HEK293T (cell line): ENCODE measurements around the gene C6orf15.

ENCODE experiments used
- CTCF ChIA-PET: fragments of 350-600 bp; formaldehyde crosslinking; extraction: SDS; loops from one replicate; lab custom pipeline; 2021; ENCODE audit warnings: antibody characterized with exemption, inconsistent platforms; lab: Yijun Ruan, JAX
- POLR2A ChIA-PET: fragments of 350-600 bp; formaldehyde crosslinking; extraction: SDS; loops from one replicate; lab custom pipeline; 2020; ENCODE audit warnings: antibody characterized with exemption, inconsistent platforms; lab: Yijun Ruan, JAX
- DNase-seq: peaks from one replicate; pipeline ENCODE4 v3.0.0; 2012; ENCODE audit warnings: mixed read lengths; ENCODE audit errors: extremely low spot score
- ARNT ChIP-seq: fragments of 450-650 bp; IDR thresholded peaks from 2 replicates; pipeline ENCODE4 v1.6.1; 2017; ENCODE audit warnings: mild to moderate bottlenecking
- BHLHE40 ChIP-seq: fragments of 450-650 bp; IDR thresholded peaks from 2 replicates; pipeline ENCODE4 v1.6.1; 2016; ENCODE audit warnings: mild to moderate bottlenecking, moderate library complexity, borderline replicate concordance
- CTBP1 ChIP-seq: fragments of 450-650 bp; IDR thresholded peaks from 2 replicates; pipeline ENCODE4 v1.6.1; 2016; ENCODE audit warnings: borderline replicate concordance
- ELF4 ChIP-seq: fragments of 450-650 bp; IDR thresholded peaks from 2 replicates; pipeline ENCODE4 v1.6.1; 2017; ENCODE audit warnings: antibody characterized with exemption
- FOXA1 ChIP-seq: fragments of 450-650 bp; IDR thresholded peaks from 2 replicates; pipeline ENCODE4 v1.6.1; 2016; ENCODE audit warnings: mild to moderate bottlenecking
- FOXK2 ChIP-seq: fragments of 450-650 bp; IDR thresholded peaks from 2 replicates; pipeline ENCODE4 v1.6.1; 2016; ENCODE audit warnings: mild to moderate bottlenecking
- FOXM1 ChIP-seq: fragments of 450-650 bp; IDR thresholded peaks from 2 replicates; pipeline ENCODE4 v1.6.1; 2017; ENCODE audit warnings: mild to moderate bottlenecking, borderline replicate concordance
- HDGF ChIP-seq: fragments of 450-650 bp; IDR thresholded peaks from 2 replicates; pipeline ENCODE4 v1.6.1; 2017; ENCODE audit warnings: antibody characterized with exemption, borderline replicate concordance
- L3MBTL2 ChIP-seq: fragments of 450-650 bp; conservative IDR thresholded peaks from 2 replicates; pipeline ENCODE4 v1.6.1; 2016; ENCODE audit warnings: mild to moderate bottlenecking
- LEF1 ChIP-seq: fragments of 450-650 bp; IDR thresholded peaks from 2 replicates; pipeline ENCODE4 v1.6.1; 2017; ENCODE audit warnings: mild to moderate bottlenecking, borderline replicate concordance
- NFRKB ChIP-seq: fragments of 450-650 bp; IDR thresholded peaks from 2 replicates; pipeline ENCODE4 v1.6.1; 2016; ENCODE audit warnings: mild to moderate bottlenecking, moderate library complexity
- PKNOX1 ChIP-seq: fragments of 450-650 bp; IDR thresholded peaks from 2 replicates; pipeline ENCODE4 v1.6.1; 2016
- SP1 ChIP-seq: fragments of 450-650 bp; IDR thresholded peaks from 2 replicates; pipeline ENCODE4 v1.6.1; 2017
- SUZ12 ChIP-seq: fragments of 450-650 bp; IDR thresholded peaks from 2 replicates; pipeline ENCODE4 v1.6.1; 2016; ENCODE audit warnings: mild to moderate bottlenecking
- TARDBP ChIP-seq: fragments of 450-650 bp; IDR thresholded peaks from 2 replicates; pipeline ENCODE4 v1.6.1; 2016
- ZNF384 ChIP-seq: fragments of 450-650 bp; IDR thresholded peaks from 2 replicates; pipeline ENCODE4 v1.6.1; 2016

C6orf15 gene

GRCh38 chr6:31096215-31096614 is 16.2 kb downstream of the C6orf15 start:
- TF ChIP-seq SP1 (no peak), FOXA1 (no peak), HDGF (no peak), L3MBTL2 (no peak), NFRKB (no peak), ELF4 (no peak), ZNF384 (no peak), SUZ12 (no peak), TARDBP (no peak)
- ChIA-PET CTCF (interaction anchor here (0.7 to 0.8 kb wide), 2 partner anchors 9 to 16 kb away, joined by 3 to 4 read pairs; no protein-coding TSS in a partner anchor), POLR2A (no interaction called here)
- no peak for DNase-seq

GRCh38 chr6:31094389-31094881 is 17.9 kb downstream of the C6orf15 start:
- POLR2A ChIA-PET: no interaction called here
- CTCF ChIA-PET: interaction anchor here (0.9 kb wide), 1 partner anchor 21 kb away, joined by 4 read pairs; the partner anchor contains the start of gene PSORS1C1
- TF ChIP-seq HDGF (no peak), CTBP1 (no peak), PKNOX1 (no peak), LEF1 (no peak), FOXA1 (no peak), ELF4 (no peak), L3MBTL2 (no peak)
- no peak for DNase-seq

GRCh38 chr6:31092769-31093505 is 19.4 kb downstream of the C6orf15 start:
- ChIA-PET POLR2A (interaction anchor here (1.6 kb wide), 1 partner anchor 10 kb away, joined by 3 read pairs; no protein-coding TSS in a partner anchor), CTCF (interaction anchor here (0.5 to 0.8 kb wide), 2 partner anchors 9 to 13 kb away, joined by 3 read pairs; no protein-coding TSS in a partner anchor)
- TF ChIP-seq HDGF: no peak
- no peak for TF ChIP-seq ELF4
- no peak for TF ChIP-seq BHLHE40
- no peak for TF ChIP-seq PKNOX1
- no peak for TF ChIP-seq SP1
- TF ChIP-seq LEF1: no peak
- TF ChIP-seq NFRKB: no peak
- no peak for TF ChIP-seq L3MBTL2
- TF ChIP-seq ARNT: no peak

GRCh38 chr6:31092238-31092637 is 20.1 kb downstream of the C6orf15 start:
- no peak for DNase-seq
- ChIA-PET POLR2A (no interaction called here), CTCF (interaction anchor here (0.5 kb wide), 1 partner anchor 10 kb away, joined by 3 read pairs; no protein-coding TSS in a partner anchor)
- TF ChIP-seq ARNT (no peak), SUZ12 (no peak), HDGF (no peak), PKNOX1 (no peak), ELF4 (no peak), FOXK2 (no peak), BHLHE40 (no peak), CTBP1 (no peak), TARDBP (no peak), FOXA1 (no peak), NFRKB (no peak), ZNF384 (no peak), LEF1 (no peak), FOXM1 (no peak)

More at GRCh38 chr6:31092769-31093505, 19.4 kb downstream of the C6orf15 start:
- DNase-seq: no peak

- ChIA-PET POLR2A (interaction anchor here (1.5 kb wide), 1 partner anchor 178 kb away, joined by 3 read pairs; the partner anchor contains the start of gene VARS2), CTCF (no interaction called here)
- DNase-seq: no peak
- no peak for TF ChIP-seq NFRKB
- no peak for TF ChIP-seq SUZ12
- TF ChIP-seq TARDBP: no peak
- no peak for TF ChIP-seq FOXK2
- TF ChIP-seq ARNT: no peak
- TF ChIP-seq BHLHE40: no peak
- no peak for TF ChIP-seq L3MBTL2
- no peak for TF ChIP-seq LEF1
- TF ChIP-seq HDGF: no peak
- no peak for TF ChIP-seq CTBP1
- TF ChIP-seq FOXM1: no peak
- TF ChIP-seq ELF4: no peak
- no peak for TF ChIP-seq ZNF384
- no peak for TF ChIP-seq PKNOX1
- no peak for TF ChIP-seq SP1
- TF ChIP-seq FOXA1: no peak
These were observed 20.7 kb downstream of the C6orf15 start for GRCh38 chr6:31091680-31092079.
